HuH-7.5 (cell line): ENCODE measurements around the gene NFE2.

Experiments used
- DNase-seq: peaks from one replicate; pipeline ENCODE4 v3.0.0; 2011; ENCODE audit warnings: low spot score

Gene NFE2

DNA sequence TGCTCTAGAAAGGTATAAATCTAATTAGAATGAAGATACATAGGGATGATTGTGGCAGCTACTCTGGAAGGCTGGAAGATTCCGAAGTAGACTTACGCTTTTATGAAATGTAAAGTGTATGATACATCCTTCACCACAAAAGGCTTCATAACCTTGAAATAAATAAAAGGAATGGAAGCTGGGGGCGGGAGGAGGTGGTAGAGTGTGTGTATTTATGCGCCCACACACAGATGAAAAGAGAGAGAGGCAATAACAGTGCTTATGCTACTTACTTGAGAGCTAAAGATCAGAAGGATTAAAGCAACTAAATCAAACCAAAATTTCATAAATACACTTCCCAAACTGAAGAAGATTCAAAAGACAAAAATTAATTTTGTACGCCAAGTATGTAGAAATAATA, 51.3 kb downstream of the NFE2 start:
- DNase-seq, result no peak

DNA sequence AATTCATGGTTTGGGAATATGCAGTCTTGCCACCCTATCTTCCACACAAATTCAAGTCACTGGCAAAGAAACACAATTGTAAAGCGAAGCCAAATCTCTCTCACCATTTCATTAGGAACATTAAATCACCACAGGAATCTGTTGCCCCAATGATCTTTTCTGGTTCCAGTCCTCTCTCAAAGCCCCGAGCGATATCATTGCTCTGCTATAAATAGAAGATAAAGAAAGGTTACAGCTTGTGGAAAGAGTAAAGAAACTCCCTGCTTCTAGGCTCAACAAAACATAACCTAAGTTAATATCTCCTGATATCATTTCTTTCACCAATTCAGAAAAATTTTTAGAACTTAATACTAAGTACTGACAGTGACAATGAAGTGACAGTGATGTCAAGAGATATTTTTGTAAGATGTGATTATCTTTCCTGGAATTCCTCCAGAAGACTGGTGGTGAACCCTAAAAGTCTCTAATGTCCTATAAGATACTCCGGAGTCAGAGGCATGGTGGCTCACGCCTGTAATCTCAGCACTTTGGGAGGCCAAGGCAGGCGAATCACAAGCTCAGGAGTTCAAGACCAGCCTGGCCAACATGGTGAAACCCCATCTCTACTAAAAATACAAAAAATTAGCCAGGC, 54.7 kb downstream of the NFE2 start:
- no peak for DNase-seq
